Measurements from ENCODE around the gene CHDH. TPM values are rescaled to one million over a fixed set of nuclear protein-coding genes. Genes with fewer than 3 reads are reported as not detected.

The CHDH gene
- total RNA-seq, 4 donors from 2014 or later, result 2.8 to 15.9 (median 9.7) TPM

DNA sequence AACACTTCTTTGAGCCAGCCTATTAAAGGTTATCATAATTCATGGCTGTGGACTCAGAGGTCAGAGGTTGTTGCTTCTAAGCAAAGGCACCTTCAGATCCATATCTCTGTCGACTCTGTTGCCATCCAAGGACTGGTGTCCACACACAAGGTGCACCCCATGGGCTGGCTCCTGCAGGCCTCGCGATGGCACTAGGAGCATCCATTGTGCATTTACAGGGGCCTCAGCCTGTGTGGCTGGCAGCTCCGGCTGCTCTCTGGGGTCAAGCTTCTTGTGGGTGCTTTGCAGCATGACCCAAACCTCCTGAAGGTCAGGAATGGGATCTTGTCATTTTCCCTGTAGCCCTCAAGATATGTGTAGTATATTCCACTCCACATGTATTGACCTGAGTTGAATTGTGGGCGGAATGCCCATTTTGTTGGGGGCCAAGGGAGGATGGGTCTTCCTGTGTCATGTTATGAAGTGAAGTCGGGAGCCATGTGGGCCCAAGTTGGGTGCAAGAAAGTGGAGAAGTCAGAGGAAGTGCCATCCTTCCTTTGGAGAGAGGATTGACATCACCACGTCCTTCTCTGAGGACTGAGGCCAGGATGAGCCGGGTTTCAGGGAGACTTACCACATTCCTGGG lies 43.9 kb downstream of the CHDH start:
- Histone ChIP-seq H3K4me3 (no peak overlapping the region), H3K9me3 (no peaks in the 10 kb centered on the region), H3K27ac (no peak overlapping the region), H3K36me3 (peaks cover 0 to 10% (median 0%) of the 10 kb centered on the region in 3 donors), H3K4me1 (peaks cover 0 to 5% (median 0%) of the 10 kb centered on the region in 4 donors), H3K27me3 (no peaks in the 10 kb centered on the region)
- WGBS, 2 donors, result 88 to 90% methylated on average over 8 of the region's 8 CpGs
- TF ChIP-seq EP300 (IDR thresholded peaks at IDR 0.05), result no peak
- TF ChIP-seq POLR2A (IDR thresholded peaks at IDR 0.05), result no peak
- TF ChIP-seq, protein P1, sequence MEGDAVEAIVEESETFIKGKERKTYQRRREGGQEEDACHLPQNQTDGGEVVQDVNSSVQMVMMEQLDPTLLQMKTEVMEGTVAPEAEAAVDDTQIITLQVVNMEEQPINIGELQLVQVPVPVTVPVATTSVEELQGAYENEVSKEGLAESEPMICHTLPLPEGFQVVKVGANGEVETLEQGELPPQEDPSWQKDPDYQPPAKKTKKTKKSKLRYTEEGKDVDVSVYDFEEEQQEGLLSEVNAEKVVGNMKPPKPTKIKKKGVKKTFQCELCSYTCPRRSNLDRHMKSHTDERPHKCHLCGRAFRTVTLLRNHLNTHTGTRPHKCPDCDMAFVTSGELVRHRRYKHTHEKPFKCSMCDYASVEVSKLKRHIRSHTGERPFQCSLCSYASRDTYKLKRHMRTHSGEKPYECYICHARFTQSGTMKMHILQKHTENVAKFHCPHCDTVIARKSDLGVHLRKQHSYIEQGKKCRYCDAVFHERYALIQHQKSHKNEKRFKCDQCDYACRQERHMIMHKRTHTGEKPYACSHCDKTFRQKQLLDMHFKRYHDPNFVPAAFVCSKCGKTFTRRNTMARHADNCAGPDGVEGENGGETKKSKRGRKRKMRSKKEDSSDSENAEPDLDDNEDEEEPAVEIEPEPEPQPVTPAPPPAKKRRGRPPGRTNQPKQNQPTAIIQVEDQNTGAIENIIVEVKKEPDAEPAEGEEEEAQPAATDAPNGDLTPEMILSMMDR (IDR thresholded peaks at IDR 0.05), result no peak
- no peak for DNase-seq (ENCODE audit: low spot score in 2 of 2)

DNA sequence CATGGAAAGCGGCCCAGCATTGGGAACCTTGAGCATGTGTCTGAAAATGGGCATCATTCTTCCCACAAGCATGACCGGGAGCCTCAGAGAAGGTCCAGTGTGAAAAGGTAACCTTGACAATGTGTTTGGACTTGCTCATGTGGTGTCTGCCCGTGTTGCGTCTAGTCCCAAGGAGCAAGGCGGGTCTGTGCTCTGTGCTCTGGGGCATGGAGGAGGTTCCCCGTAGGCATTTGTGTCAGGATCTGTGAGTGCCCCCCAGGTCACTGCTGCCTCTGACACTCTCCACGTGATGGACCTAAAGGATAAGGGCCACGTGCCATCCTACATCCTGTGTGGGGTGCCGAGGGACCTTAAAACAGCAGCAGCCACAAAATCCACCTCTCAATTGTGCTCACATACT lies 44.9 kb downstream of the CHDH start:
- 85 to 90% methylated on average over 9 of the region's 9 CpGs for WGBS, 2 donors
- no peaks in the 10 kb centered on the region for H3K9me3 ChIP-seq
- H3K4me3 ChIP-seq, result no peak overlapping the region
- H3K27ac ChIP-seq, result no peak overlapping the region
- no peak for TF ChIP-seq EP300 (IDR thresholded peaks at IDR 0.05)
- TF ChIP-seq, protein P1 (IDR thresholded peaks at IDR 0.05), result no peak
- no peak for TF ChIP-seq POLR2A (IDR thresholded peaks at IDR 0.05)
- peaks cover 0 to 10% (median 0%) of the 10 kb centered on the region in 3 donors for H3K36me3 ChIP-seq
- H3K4me1 ChIP-seq, result peaks cover 0 to 5% (median 0%) of the 10 kb centered on the region in 4 donors
- no peak for DNase-seq (ENCODE audit: low spot score in 2 of 2)
- no peaks in the 10 kb centered on the region for H3K27me3 ChIP-seq

DNA sequence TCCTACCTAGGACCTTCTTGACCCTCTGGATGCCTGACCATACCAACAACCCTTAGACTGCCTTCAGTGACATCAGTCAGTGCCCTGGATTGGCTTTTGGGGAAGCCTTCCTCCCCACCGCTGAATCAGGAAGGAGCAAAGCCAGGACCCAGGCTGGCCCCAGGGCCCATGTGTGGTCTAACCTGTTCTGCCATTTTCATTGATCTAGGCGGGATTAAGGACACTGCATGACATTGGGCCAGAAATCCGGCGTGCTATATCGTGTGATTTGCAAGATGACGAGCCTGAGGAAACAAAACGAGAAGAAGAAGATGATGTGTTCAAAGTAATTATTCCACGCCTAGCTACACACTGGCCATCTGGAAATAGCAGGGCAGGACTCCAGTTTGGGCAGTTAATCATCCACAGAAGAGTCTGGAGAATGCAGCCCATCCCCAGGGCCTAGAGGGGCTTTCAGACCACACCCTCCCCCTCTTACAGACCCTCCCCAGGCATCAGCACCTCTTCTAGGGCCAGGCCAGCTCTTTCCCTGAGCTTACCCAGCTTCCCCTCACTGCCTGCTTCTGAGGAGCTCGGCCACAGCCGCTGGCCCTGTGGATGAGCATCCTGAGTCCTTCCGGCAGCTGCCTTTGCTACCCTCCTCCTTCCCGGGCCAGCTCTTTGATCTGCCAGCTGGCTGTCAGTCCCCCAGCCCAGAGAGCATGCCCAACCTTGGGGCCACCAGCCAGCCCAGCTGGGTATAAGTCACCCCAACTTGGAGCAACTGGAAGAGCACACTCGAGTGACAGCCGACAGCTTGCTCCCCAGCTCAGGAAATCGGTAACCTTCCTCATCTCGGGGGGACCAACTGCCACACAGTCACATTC lies 45.9 kb downstream of the CHDH start:
- no peak overlapping the region for H3K4me3 ChIP-seq
- H3K4me1 ChIP-seq, result peaks cover 0 to 2% (median 0%) of the 10 kb centered on the region in 4 donors
- TF ChIP-seq, protein P1 (IDR thresholded peaks at IDR 0.05), result no peak
- TF ChIP-seq POLR2A (IDR thresholded peaks at IDR 0.05) (no peak), EP300 (IDR thresholded peaks at IDR 0.05) (no peak)
- H3K27ac ChIP-seq, result no peak overlapping the region
- 82 to 83% methylated on average over 13 to 16 of the region's 16 CpGs for WGBS, 2 donors
- H3K27me3 ChIP-seq, result no peaks in the 10 kb centered on the region
- DNase-seq (ENCODE audit: low spot score in 2 of 2), result no peak
- H3K9me3 ChIP-seq, result no peaks in the 10 kb centered on the region
- H3K36me3 ChIP-seq, result peaks cover 0 to 10% (median 0%) of the 10 kb centered on the region in 3 donors

DNA sequence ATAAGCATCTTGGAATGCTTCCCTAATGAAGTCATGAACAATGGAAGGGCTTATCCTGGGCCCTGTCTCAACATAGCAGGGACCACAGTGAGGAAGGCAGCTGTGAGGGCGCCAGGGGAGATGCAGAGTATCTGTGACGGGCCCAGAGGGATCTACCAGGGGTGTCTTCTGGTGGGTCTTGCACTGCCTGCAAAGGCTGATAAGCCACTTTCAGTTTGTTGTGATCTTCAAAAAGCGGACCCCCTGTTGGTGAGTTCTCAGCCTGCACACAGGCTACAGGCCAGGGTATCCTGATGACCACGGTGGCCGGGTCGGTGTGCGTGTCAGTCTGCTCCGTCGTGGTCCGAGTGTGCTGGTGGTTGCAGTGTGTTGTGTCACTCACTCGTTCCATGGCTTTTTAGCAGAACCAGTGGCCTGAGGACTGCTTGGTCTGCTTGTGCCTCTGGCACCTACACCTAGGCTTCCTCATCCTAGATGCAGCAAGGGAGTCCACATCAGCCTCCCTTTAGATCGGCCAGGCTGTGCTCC lies 46.8 kb downstream of the CHDH start:
- Histone ChIP-seq H3K36me3 (peaks cover 0 to 10% (median 0%) of the 10 kb centered on the region in 3 donors), H3K4me1 (no peaks in the 10 kb centered on the region), H3K4me3 (no peak overlapping the region), H3K9me3 (no peaks in the 10 kb centered on the region), H3K27me3 (no peaks in the 10 kb centered on the region), H3K27ac (no peak overlapping the region)
- TF ChIP-seq, protein P1 (IDR thresholded peaks at IDR 0.05), result no peak
- 90 to 92% methylated on average over 12 of the region's 12 CpGs for WGBS, 2 donors
- no peak for DNase-seq (ENCODE audit: low spot score in 2 of 2)

DNA sequence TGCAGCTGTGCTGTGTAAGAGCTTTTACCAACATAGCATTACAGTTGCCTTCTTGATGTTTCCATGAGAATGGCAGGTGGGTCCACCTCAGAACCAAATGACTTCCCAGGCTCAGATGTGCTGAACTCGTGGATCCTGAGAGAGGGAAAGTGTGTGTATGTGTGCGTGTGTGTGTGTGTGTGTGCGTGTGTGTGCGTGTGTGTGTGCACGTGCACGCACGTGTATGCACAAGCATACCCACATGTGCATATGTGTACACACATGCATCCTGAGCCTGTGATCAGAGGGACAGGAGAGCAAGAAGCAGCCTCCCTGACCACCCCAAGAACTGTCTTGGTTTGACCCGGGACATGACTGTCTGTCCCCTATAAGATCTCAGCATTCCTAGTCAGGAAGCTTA lies 48.1 kb downstream of the CHDH start:
- no peak for DNase-seq (ENCODE audit: low spot score in 2 of 2)
- whole genome bisulfite sequencing, 2 donors, result 78 to 91% methylated on average over 8 of the region's 8 CpGs
- TF ChIP-seq POLR2A (IDR thresholded peaks at IDR 0.05) (no peak), EP300 (IDR thresholded peaks at IDR 0.05) (no peak)
- TF ChIP-seq, protein P1 (IDR thresholded peaks at IDR 0.05), result no peak
- Histone ChIP-seq H3K9me3 (no peaks in the 10 kb centered on the region), H3K36me3 (peaks cover 0 to 10% (median 0%) of the 10 kb centered on the region in 3 donors), H3K4me3 (no peak overlapping the region), H3K27me3 (no peaks in the 10 kb centered on the region), H3K27ac (no peak overlapping the region), H3K4me1 (no peaks in the 10 kb centered on the region)
